GM12878 (cell line): ENCODE results near the gene VSTM2B.

ENCODE experiments used
- BACH1 ChIP-seq: fragments of 450-650 bp; IDR thresholded peaks from 2 replicates; pipeline ENCODE4 v1.6.1; 2017; ENCODE audit warnings: mild to moderate bottlenecking, borderline replicate concordance
- CHD1 ChIP-seq: IDR thresholded peaks from 2 replicates; pipeline ENCODE4 v1.6.1; 2012; ENCODE audit warnings: low read depth, low read length, improper control_type of control experiment
- CHD2 ChIP-seq: IDR thresholded peaks from 2 replicates; pipeline ENCODE4 v1.6.1; 2011; ENCODE audit warnings: low read depth, low read length, improper control_type of control experiment, borderline replicate concordance
- CREB1 ChIP-seq: IDR thresholded peaks from 2 replicates; pipeline ENCODE4 v1.6.1; 2012; ENCODE audit warnings: low read depth, mild to moderate bottlenecking, inconsistent platforms
- CREM ChIP-seq: IDR thresholded peaks from 2 replicates; pipeline ENCODE4 v1.6.1; 2014; ENCODE audit warnings: antibody characterized with exemption, low read depth
- EGR1 ChIP-seq, 2 experiments: IDR thresholded peaks; 1 replicate in 1 of 2; 2 replicates in 1 of 2; pipeline ENCODE4 v1.6.1; 2011 to 2012; ENCODE audit warnings: low read depth in 2 of 2, low read length in 2 of 2, borderline replicate concordance in 1 of 2, mild to moderate bottlenecking in 1 of 2, moderate library complexity in 1 of 2
- EZH2 ChIP-seq: IDR thresholded peaks from 2 replicates; pipeline ENCODE4 v1.6.1; 2012; ENCODE audit warnings: low read depth, mild to moderate bottlenecking, control low read depth, inconsistent platforms, low read length, borderline replicate concordance; ENCODE audit not compliant: control insufficient read depth
- FOS ChIP-seq: IDR thresholded peaks from 3 replicates; pipeline ENCODE4 v1.6.1; 2011; ENCODE audit warnings: borderline replicate concordance; ENCODE audit not compliant: insufficient read length; ENCODE audit errors: extremely low read depth
- JUND ChIP-seq: IDR thresholded peaks from 2 replicates; pipeline ENCODE4 v1.6.1; 2012; ENCODE audit warnings: low read depth, mild to moderate bottlenecking, low read length, improper control_type of control experiment, moderate library complexity
- MYC ChIP-seq: IDR thresholded peaks from 2 replicates; pipeline ENCODE4 v1.6.1; 2011; ENCODE audit warnings: mild to moderate bottlenecking, low read length, moderate library complexity, inconsistent platforms; ENCODE audit not compliant: insufficient read depth, insufficient replicate concordance, insufficient read length, severe bottlenecking
- POLR2A ChIP-seq: IDR thresholded peaks from 2 replicates; pipeline ENCODE4 v1.6.1; 2011; ENCODE audit warnings: low read depth, mild to moderate bottlenecking, low read length
- RCOR1 ChIP-seq: conservative IDR thresholded peaks from 2 replicates; pipeline ENCODE4 v1.6.1; 2012; ENCODE audit warnings: low read depth, low read length, improper control_type of control experiment
- YBX1 ChIP-seq: fragments of 450-650 bp; IDR thresholded peaks from 2 replicates; pipeline ENCODE4 v1.6.1; 2016; ENCODE audit warnings: antibody characterized with exemption
- TF ChIP-seq, protein P1 (sequence below), 3 experiments: IDR thresholded peaks in 2 of 3; conservative IDR thresholded peaks in 1 of 3; 2 replicates each; pipeline ENCODE4 v1.5.1; 2011; ENCODE audit warnings: low read depth in 3 of 3, low read length in 3 of 3, mild to moderate bottlenecking in 3 of 3, control low read depth in 2 of 3, moderate library complexity in 2 of 3, inconsistent platforms in 1 of 3, mixed read lengths in 1 of 3; ENCODE audit not compliant: control insufficient read depth in 2 of 3, insufficient read depth in 1 of 3; ENCODE audit errors: extremely low read depth in 1 of 3

GRCh38 chr19:29535214-29535831 is 9.5 kb downstream of the VSTM2B start:
- TF ChIP-seq YBX1 (no peak), CHD1 (no peak), POLR2A (no peak), CREM (no peak), EGR1 (IDR thresholded peaks at IDR 0.05; ENCODE audit: borderline replicate concordance in 1 of 2, low read depth in 2 of 2, low read length in 2 of 2) (no peak), JUND (no peak), CREB1 (no peak), MYC (no peak), BACH1 (no peak), RCOR1 (no peak), FOS (no peak), EZH2 (no peak), CHD2 (no peak)
- TF ChIP-seq, protein P1, sequence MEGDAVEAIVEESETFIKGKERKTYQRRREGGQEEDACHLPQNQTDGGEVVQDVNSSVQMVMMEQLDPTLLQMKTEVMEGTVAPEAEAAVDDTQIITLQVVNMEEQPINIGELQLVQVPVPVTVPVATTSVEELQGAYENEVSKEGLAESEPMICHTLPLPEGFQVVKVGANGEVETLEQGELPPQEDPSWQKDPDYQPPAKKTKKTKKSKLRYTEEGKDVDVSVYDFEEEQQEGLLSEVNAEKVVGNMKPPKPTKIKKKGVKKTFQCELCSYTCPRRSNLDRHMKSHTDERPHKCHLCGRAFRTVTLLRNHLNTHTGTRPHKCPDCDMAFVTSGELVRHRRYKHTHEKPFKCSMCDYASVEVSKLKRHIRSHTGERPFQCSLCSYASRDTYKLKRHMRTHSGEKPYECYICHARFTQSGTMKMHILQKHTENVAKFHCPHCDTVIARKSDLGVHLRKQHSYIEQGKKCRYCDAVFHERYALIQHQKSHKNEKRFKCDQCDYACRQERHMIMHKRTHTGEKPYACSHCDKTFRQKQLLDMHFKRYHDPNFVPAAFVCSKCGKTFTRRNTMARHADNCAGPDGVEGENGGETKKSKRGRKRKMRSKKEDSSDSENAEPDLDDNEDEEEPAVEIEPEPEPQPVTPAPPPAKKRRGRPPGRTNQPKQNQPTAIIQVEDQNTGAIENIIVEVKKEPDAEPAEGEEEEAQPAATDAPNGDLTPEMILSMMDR (IDR thresholded peaks at IDR 0.05 in 2 of 3, conservative IDR thresholded peaks at IDR 0.05 in 1 of 3; ENCODE audit: control insufficient read depth in 2 of 3, extremely low read depth in 1 of 3, insufficient read depth in 1 of 3, low read depth in 3 of 3, low read length in 3 of 3): no peak
